NCI-H82 treated with DMSO at 0.1 percent for 48 hours (cell line): ENCODE data around the gene SEMA4D.

Experiments
- DNase-seq: peaks from one replicate; lab custom pipeline; 2025; ENCODE audit not compliant: unreplicated experiment; lab: John Stamatoyannopoulos, UW

The SEMA4D gene

GRCh38 chr9:89434636-89435035, 63.3 kb downstream of the SEMA4D start:
- no peak for DNase-seq

GRCh38 chr9:89433826-89434225, 64.1 kb downstream of the SEMA4D start:
- no peak for DNase-seq

GRCh38 chr9:89432986-89433530, 64.9 kb downstream of the SEMA4D start:
- no peak for DNase-seq

- DNase-seq: no peak
These were observed 65.8 kb downstream of the SEMA4D start for GRCh38 chr9:89431930-89432725.

- DNase-seq: no peak
These were observed 66.9 kb downstream of the SEMA4D start for GRCh38 chr9:89430995-89431394.

- no peak for DNase-seq
These were observed 68.7 kb downstream of the SEMA4D start for GRCh38 chr9:89428901-89429890.

- DNase-seq: no peak
These were observed 69.6 kb downstream of the SEMA4D start for GRCh38 chr9:89428222-89428761.

GRCh38 chr9:89427621-89428221, 70.2 kb downstream of the SEMA4D start:
- DNase-seq: no peak

- DNase-seq: no peak
These were observed 71.4 kb downstream of the SEMA4D start for GRCh38 chr9:89426384-89426961.

GRCh38 chr9:89425921-89426383, 72.0 kb downstream of the SEMA4D start:
- DNase-seq: no peak

GRCh38 chr9:89425024-89425805, 72.7 kb downstream of the SEMA4D start:
- DNase-seq: no peak

GRCh38 chr9:89422151-89422975, 75.5 kb downstream of the SEMA4D start:
- DNase-seq: no peak

GRCh38 chr9:89421595-89421994, 76.3 kb downstream of the SEMA4D start:
- DNase-seq: no peak

GRCh38 chr9:89420397-89421178, 77.3 kb downstream of the SEMA4D start:
- no peak for DNase-seq

GRCh38 chr9:89419978-89420394, 77.9 kb downstream of the SEMA4D start:
- DNase-seq: no peak

GRCh38 chr9:89418882-89419640, 78.9 kb downstream of the SEMA4D start:
- DNase-seq: no peak

GRCh38 chr9:89418474-89418845, 79.5 kb downstream of the SEMA4D start:
- DNase-seq: no peak
